Peyer's patch (tissue), 4 donors: Measurements from ENCODE around the gene PLEKHM3.

Source experiments
- POLR2A ChIP-seq, 2 donors: fragments of 450-650 bp; IDR thresholded peaks; one replicate each; pipeline ENCODE4 v1.5.1; 2017; ENCODE audit warnings: antibody characterized with exemption in 2 of 2, mild to moderate bottlenecking in 2 of 2, moderate library complexity in 2 of 2
- TF ChIP-seq, protein P1 (sequence below), 6 experiments: fragments of 450-650 bp in 4 of 6; fragments of 200-600 bp in 2 of 6; sonication (generic) in 1 of 6; IDR thresholded peaks; one replicate each; pipeline ENCODE4 v1.5.1; 2017 to 2019; ENCODE audit warnings: antibody characterized with exemption in 6 of 6, mild to moderate bottlenecking in 3 of 6, moderate library complexity in 1 of 6

GRCh38 chr2:207967121-207967520, 58.2 kb downstream of the PLEKHM3 start:
- TF ChIP-seq, protein P1, sequence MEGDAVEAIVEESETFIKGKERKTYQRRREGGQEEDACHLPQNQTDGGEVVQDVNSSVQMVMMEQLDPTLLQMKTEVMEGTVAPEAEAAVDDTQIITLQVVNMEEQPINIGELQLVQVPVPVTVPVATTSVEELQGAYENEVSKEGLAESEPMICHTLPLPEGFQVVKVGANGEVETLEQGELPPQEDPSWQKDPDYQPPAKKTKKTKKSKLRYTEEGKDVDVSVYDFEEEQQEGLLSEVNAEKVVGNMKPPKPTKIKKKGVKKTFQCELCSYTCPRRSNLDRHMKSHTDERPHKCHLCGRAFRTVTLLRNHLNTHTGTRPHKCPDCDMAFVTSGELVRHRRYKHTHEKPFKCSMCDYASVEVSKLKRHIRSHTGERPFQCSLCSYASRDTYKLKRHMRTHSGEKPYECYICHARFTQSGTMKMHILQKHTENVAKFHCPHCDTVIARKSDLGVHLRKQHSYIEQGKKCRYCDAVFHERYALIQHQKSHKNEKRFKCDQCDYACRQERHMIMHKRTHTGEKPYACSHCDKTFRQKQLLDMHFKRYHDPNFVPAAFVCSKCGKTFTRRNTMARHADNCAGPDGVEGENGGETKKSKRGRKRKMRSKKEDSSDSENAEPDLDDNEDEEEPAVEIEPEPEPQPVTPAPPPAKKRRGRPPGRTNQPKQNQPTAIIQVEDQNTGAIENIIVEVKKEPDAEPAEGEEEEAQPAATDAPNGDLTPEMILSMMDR (IDR thresholded peaks at IDR 0.05), result no peak
- no peak for TF ChIP-seq POLR2A (IDR thresholded peaks at IDR 0.05)
